ENCODE results near the gene CHN1. TPM values are rescaled to one million over a fixed set of nuclear protein-coding genes. Genes with fewer than 3 reads are reported as not detected.

The CHN1 gene
- total and polyA plus RNA-seq, 3 donors from 2014 or later = 30.1 to 47.7 (median 42.6) TPM

DNA sequence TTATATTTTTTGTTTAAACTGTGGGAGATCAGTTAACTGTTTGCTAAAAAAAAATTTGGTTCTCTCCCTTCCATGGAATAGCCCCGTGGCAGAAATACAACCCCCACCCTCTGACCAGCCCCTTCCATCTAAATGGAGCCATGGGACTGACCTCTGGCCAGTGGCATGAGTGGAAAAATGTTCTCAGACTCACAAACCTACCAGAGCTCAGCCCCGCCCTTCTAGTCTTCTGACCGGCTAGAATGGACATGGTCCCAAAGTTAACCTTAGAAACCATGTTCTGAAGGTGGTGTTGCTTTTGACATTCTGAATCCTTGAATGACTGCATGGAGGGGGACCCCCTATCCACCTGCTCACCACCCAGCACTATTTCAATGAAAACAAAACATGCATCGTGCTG is 239.6 kb downstream of the CHN1 start:
- H3K4me1 ChIP-seq = no peaks in the 10 kb centered on the region
- H3K27ac ChIP-seq = no peak overlapping the region
- DNase-seq = no peak
- 67 to 74% methylated on average over 4 of the region's 4 CpGs for WGBS, 2 donors
- TF ChIP-seq, protein P1, sequence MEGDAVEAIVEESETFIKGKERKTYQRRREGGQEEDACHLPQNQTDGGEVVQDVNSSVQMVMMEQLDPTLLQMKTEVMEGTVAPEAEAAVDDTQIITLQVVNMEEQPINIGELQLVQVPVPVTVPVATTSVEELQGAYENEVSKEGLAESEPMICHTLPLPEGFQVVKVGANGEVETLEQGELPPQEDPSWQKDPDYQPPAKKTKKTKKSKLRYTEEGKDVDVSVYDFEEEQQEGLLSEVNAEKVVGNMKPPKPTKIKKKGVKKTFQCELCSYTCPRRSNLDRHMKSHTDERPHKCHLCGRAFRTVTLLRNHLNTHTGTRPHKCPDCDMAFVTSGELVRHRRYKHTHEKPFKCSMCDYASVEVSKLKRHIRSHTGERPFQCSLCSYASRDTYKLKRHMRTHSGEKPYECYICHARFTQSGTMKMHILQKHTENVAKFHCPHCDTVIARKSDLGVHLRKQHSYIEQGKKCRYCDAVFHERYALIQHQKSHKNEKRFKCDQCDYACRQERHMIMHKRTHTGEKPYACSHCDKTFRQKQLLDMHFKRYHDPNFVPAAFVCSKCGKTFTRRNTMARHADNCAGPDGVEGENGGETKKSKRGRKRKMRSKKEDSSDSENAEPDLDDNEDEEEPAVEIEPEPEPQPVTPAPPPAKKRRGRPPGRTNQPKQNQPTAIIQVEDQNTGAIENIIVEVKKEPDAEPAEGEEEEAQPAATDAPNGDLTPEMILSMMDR (IDR thresholded peaks at IDR 0.05) = no peak
- TF ChIP-seq POLR2A (IDR thresholded peaks at IDR 0.05) = no peak
- intact Hi-C loops (cut with DNase I; ENCODE audit: low total_unique reads) = loop anchor here (5.0 kb wide), 1 partner anchor 222 kb away; no protein-coding TSS in a partner anchor
- H3K27me3 ChIP-seq = no peaks in the 10 kb centered on the region
- H3K36me3 ChIP-seq (ENCODE audit: low read depth, missing control alignments) = no peaks in the 10 kb centered on the region
- no peaks in the 10 kb centered on the region for H3K9me3 ChIP-seq
- no peak overlapping the region for H3K4me3 ChIP-seq

DNA sequence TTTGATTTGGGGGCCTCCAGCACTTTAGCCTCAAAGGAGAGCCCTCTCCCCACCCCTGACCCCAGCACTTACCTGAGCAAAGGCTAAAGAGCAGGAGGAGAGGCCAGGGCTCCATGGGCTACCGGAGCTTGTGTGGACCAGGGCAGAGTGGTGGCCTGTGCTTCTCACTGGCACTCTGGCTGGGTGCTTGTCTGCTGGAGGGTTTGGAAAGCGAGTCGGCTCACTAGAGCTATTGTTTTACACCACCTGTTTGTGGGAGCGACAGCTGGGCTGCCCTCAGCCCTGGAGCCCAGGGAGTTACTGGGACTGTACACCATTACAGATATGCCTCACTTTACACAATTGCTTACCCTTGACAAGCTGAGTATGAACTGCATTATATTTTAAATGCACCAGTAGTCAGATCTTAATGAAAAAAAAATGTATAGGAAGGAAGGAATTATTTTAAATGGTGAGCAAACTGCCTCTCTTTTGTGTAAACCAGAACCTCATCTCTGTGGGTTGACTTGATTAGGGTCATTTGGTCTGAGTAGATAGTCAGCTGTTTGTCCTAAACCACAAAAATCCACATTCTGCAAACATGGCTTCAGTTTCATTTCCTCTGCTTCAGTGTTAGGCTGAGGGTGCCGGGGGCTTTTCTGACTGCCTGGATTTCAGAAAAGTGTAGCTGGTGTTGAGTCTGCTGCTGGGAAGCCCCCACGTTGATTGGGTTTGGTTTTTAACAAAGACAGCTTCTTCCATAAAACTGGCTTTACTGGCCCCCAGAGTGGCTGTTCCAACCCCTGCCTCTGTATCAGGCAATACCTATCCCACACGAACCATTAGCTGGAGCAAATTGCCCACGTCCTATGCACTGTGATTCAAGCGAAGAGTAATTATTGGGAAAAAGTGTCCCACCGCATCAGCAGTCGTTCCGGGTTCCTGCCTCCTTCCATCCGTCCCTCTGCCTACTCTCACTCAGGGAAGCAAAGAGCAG is 240.6 kb downstream of the CHN1 start, which contains the start of gene CHRNA1:
Gene CHRNA1 (minus strand): TSS at position 193 of the 976 bp plus-strand sequence. CDS start 78 bp downstream, at position 115.
- Histone ChIP-seq H3K4me3 (no peak within 1 kb of the TSS), H3K27me3 (no peaks in the 10 kb centered on the region), H3K27ac (no peak within 1 kb of the TSS), H3K4me1 (no peaks in the 10 kb centered on the region), H3K9me3 (no peaks in the 10 kb centered on the region), H3K36me3 (ENCODE audit: low read depth, missing control alignments) (no peaks in the 10 kb centered on the region)
- TF ChIP-seq, protein P1 (IDR thresholded peaks at IDR 0.05) = no peak
- TF ChIP-seq POLR2A (IDR thresholded peaks at IDR 0.05) = no peak
- no peak for DNase-seq
- intact Hi-C loops (cut with DNase I; ENCODE audit: low total_unique reads) = loop anchor here (5.0 kb wide), 1 partner anchor 223 kb away; no protein-coding TSS in a partner anchor
- 89 to 92% methylated on average over 12 to 13 of the region's 13 CpGs for WGBS, 2 donors

DNA sequence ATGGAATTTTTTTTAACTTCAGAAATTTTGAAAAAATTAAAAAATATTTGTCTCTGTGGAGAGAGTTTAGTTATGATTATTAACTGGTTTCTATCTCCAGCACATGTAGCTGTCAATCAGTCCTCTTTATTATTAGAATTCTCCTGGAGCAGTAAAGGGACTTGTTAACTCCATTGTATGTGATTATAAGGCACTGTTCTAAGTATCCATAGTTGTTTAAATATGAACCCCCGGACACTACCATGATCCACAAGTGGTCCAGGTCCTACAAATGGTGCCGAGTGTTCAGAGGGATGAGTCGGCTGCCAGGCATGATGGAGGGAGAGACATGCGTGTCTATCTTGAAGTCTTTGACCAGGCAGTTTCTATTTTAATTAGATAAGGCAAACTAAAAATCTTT is 241.4 kb downstream of the CHN1 start:
- Histone ChIP-seq H3K36me3 (ENCODE audit: low read depth, missing control alignments) (no peaks in the 10 kb centered on the region), H3K4me1 (no peaks in the 10 kb centered on the region)
- 91 to 92% methylated on average over 4 of the region's 4 CpGs for WGBS, 2 donors

DNA sequence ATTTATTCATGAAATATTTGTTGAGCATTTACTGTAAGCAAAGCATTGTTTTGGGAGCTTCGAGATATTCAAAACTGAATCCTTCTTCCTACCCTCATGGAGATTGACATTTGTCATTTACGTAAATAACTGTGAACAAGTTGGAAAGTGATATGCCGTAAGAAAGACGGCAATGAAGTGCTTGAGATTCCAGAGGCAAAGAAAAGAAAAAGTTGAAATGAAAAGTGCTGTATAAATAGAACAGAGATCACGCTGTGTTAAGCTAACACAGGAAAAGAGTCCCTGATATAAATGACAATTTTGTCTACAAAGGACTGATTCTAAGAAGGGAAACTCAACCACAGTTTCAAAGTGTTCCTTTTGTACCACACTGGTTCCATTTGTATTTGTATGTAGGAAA is 242.7 kb downstream of the CHN1 start:
- Histone ChIP-seq H3K4me1 (no peaks in the 10 kb centered on the region), H3K9me3 (no peaks in the 10 kb centered on the region), H3K4me3 (no peak overlapping the region), H3K27ac (no peak overlapping the region), H3K27me3 (no peaks in the 10 kb centered on the region), H3K36me3 (ENCODE audit: low read depth, missing control alignments) (no peaks in the 10 kb centered on the region)
- DNase-seq = no peak
- WGBS, 2 donors = 69 to 70% methylated on average over 5 of the region's 5 CpGs
- TF ChIP-seq, protein P1 (IDR thresholded peaks at IDR 0.05) = no peak
- TF ChIP-seq POLR2A (IDR thresholded peaks at IDR 0.05) = no peak
- intact Hi-C loops (cut with DNase I; ENCODE audit: low total_unique reads) = no loop called here

More for the DNA sequence above, 241.4 kb downstream of the CHN1 start:
- Histone ChIP-seq H3K27me3 (no peaks in the 10 kb centered on the region), H3K4me3 (no peak overlapping the region), H3K9me3 (no peaks in the 10 kb centered on the region), H3K27ac (no peak overlapping the region)
- intact Hi-C loops (cut with DNase I; ENCODE audit: low total_unique reads) = no loop called here
- no peak for DNase-seq
- no peak for TF ChIP-seq POLR2A (IDR thresholded peaks at IDR 0.05)
- TF ChIP-seq, protein P1 (IDR thresholded peaks at IDR 0.05) = no peak

Data from testis (tissue), 3 donors.